H1 (cell line): Measurements from ENCODE around the gene NCAPG. TPM values are rescaled to one million over a fixed set of nuclear protein-coding genes. Genes with fewer than 3 reads are reported as not detected.

ENCODE experiments used
- CTCF ChIA-PET: fragments of 300-600 bp; sonication (Branson Sonifier 250); formaldehyde crosslinking; loops from one replicate; lab custom pipeline; 2021; ENCODE audit not compliant: partially characterized antibody; lab: Charles Lee
- POLR2A ChIA-PET: fragments of 300-600 bp; sonication (Branson Sonifier 250); formaldehyde crosslinking; loops from one replicate; lab custom pipeline; 2021; ENCODE audit warnings: inconsistent platforms; ENCODE audit not compliant: partially characterized antibody; lab: Charles Lee
- DNase-seq, 2 experiments: peaks; one replicate each; pipeline versions ENCODE4 v3.0.0 to v3.0.0-alpha.2; 2010 to 2022; ENCODE audit warnings: low spot score in 2 of 2, low read depth in 1 of 2, mixed read lengths in 1 of 2
- FAIRE-seq: peaks from 2 replicates; lab custom pipeline; 2011; peaks lifted over from hg19 to GRCh38; lab: Jason Lieb, UNC
- H2AFZ ChIP-seq: 2 replicates; pipeline ENCODE4 v1.8.1; 2012; ENCODE audit warnings: low read length, inconsistent platforms
- H2AK5ac ChIP-seq: 2 replicates; pipeline ENCODE4 v1.6.1; 2013; ENCODE audit warnings: low read depth, low read length
- H2BK120ac ChIP-seq: replicated peaks from 2 replicates; pipeline ENCODE3; 2013; ENCODE audit warnings: low read depth, low read length, inconsistent platforms
- H2BK12ac ChIP-seq: 2 replicates; pipeline ENCODE4 v1.6.1; 2013; ENCODE audit warnings: low read depth, low read length
- H2BK15ac ChIP-seq: 2 replicates; pipeline ENCODE4 v1.6.1; 2013; ENCODE audit warnings: low read length
- H2BK20ac ChIP-seq: 2 replicates; pipeline ENCODE4 v1.6.1; 2013; ENCODE audit warnings: low read length
- H2BK5ac ChIP-seq: 2 replicates; pipeline ENCODE4 v1.6.1; 2013; ENCODE audit warnings: low read depth, low read length
- H3K14ac ChIP-seq: 2 replicates; pipeline ENCODE4 v1.6.1; 2013; ENCODE audit warnings: inconsistent platforms; ENCODE audit not compliant: insufficient read length
- H3K18ac ChIP-seq: 2 replicates; pipeline ENCODE4 v1.6.1; 2013; ENCODE audit warnings: low read length; ENCODE audit errors: extremely low read depth
- H3K23ac ChIP-seq: 2 replicates; pipeline ENCODE4 v1.6.1; 2013; ENCODE audit warnings: inconsistent platforms; ENCODE audit not compliant: insufficient read length
- H3K23me2 ChIP-seq: 2 replicates; pipeline ENCODE4 v1.6.1; 2013; ENCODE audit warnings: low read depth, low read length
- H3K27ac ChIP-seq: 2 replicates; pipeline ENCODE4 v1.6.1; 2011; ENCODE audit warnings: low read depth, low read length, inconsistent platforms
- H3K27me3 ChIP-seq, 4 experiments: replicated peaks in 1 of 4; 1 replicate in 1 of 4; 2 replicates in 3 of 4; pipeline versions ENCODE4 v1.6.1 to v1.8.1; 2011 to 2013; ENCODE audit warnings: low read length in 3 of 4, mild to moderate bottlenecking in 3 of 4, inconsistent platforms in 2 of 4, mixed read lengths in 2 of 4, moderate library complexity in 1 of 4; ENCODE audit not compliant: control insufficient read depth in 3 of 4, insufficient read depth in 3 of 4; ENCODE audit errors: extremely low read depth in 1 of 4
- H3K36me3 ChIP-seq, 4 experiments: 2 replicates each; pipeline versions ENCODE4 v1.6.1 to v1.8.1; 2011 to 2013; ENCODE audit warnings: mild to moderate bottlenecking in 4 of 4, low read length in 3 of 4, moderate library complexity in 2 of 4, control low read depth in 1 of 4, inconsistent platforms in 1 of 4; ENCODE audit not compliant: insufficient read depth in 4 of 4, control insufficient read depth in 2 of 4
- H3K4ac ChIP-seq: replicated peaks from 2 replicates; pipeline ENCODE3; 2013; ENCODE audit warnings: low read length, low read depth, mixed read lengths, inconsistent platforms; ENCODE audit not compliant: insufficient read length
- H3K4me1 ChIP-seq, 4 experiments: replicated peaks in 1 of 4; 1 replicate in 1 of 4; 2 replicates in 3 of 4; pipeline versions ENCODE4 v1.6.1 to v1.8.1; 2011 to 2013; ENCODE audit warnings: low read length in 3 of 4, inconsistent platforms in 2 of 4, mixed read lengths in 1 of 4; ENCODE audit not compliant: insufficient read depth in 4 of 4, control insufficient read depth in 3 of 4
- H3K4me2 ChIP-seq, 2 experiments: 2 replicates each; pipeline versions ENCODE4 v1.6.1 to v1.8.1; 2011 to 2013; ENCODE audit warnings: low read depth in 2 of 2, low read length in 2 of 2, control low read depth in 1 of 2, inconsistent platforms in 1 of 2, mild to moderate bottlenecking in 1 of 2; ENCODE audit not compliant: insufficient read depth in 1 of 2
- H3K4me3 ChIP-seq, 4 experiments: fragments of 200-600, 300-600 bp in 1 of 4; sonication (generic), shearing (Covaris generic), sonication (Bioruptor Twin) in 1 of 4; 2 replicates each; pipeline versions ENCODE4 v1.5.1 to v1.8.1; 2011 to 2016; ENCODE audit warnings: low read length in 4 of 4, low read depth in 3 of 4, control low read depth in 2 of 4, inconsistent platforms in 2 of 4, mild to moderate bottlenecking in 2 of 4, mixed read lengths in 1 of 4, moderate library complexity in 1 of 4; ENCODE audit not compliant: insufficient read depth in 2 of 4; ENCODE audit errors: extremely low read depth in 1 of 4
- H3K56ac ChIP-seq: replicated peaks from 2 replicates; pipeline ENCODE3; 2013; ENCODE audit warnings: low read depth, mild to moderate bottlenecking, mixed read lengths, low read length, inconsistent platforms; ENCODE audit not compliant: insufficient read length
- H3K79me1 ChIP-seq: 2 replicates; pipeline ENCODE4 v1.6.1; 2013; ENCODE audit warnings: low read depth, low read length, control low read depth
- H3K79me2 ChIP-seq, 2 experiments: 2 replicates each; pipeline versions ENCODE4 v1.6.1 to v1.8.1; 2012 to 2013; ENCODE audit warnings: low read length in 2 of 2, mild to moderate bottlenecking in 2 of 2, inconsistent platforms in 1 of 2; ENCODE audit not compliant: insufficient read depth in 2 of 2, control insufficient read depth in 1 of 2
- H3K9ac ChIP-seq, 4 experiments: replicated peaks in 1 of 4; 1 replicate in 1 of 4; 2 replicates in 3 of 4; pipeline versions ENCODE4 v1.6.1 to v1.8.1; 2011 to 2013; ENCODE audit warnings: low read depth in 3 of 4, low read length in 3 of 4, control low read depth in 2 of 4, mild to moderate bottlenecking in 2 of 4, moderate library complexity in 2 of 4, inconsistent platforms in 1 of 4; ENCODE audit errors: extremely low read depth in 1 of 4
- H3K9me3 ChIP-seq, 2 experiments: 2 replicates each; pipeline versions ENCODE4 v1.6.1 to v1.8.1; 2012 to 2013; ENCODE audit warnings: mild to moderate bottlenecking in 2 of 2, moderate library complexity in 2 of 2, control low read depth in 1 of 2, inconsistent platforms in 1 of 2, low read depth in 1 of 2, low read length in 1 of 2, mixed read lengths in 1 of 2; ENCODE audit not compliant: insufficient read depth in 2 of 2
- H4K20me1 ChIP-seq, 2 experiments: replicated peaks in 1 of 2; 2 replicates each; pipeline versions ENCODE3 to v1.8.1; 2011 to 2013; ENCODE audit warnings: inconsistent platforms in 2 of 2, low read length in 2 of 2, mild to moderate bottlenecking in 1 of 2; ENCODE audit not compliant: insufficient read depth in 2 of 2, control insufficient read depth in 1 of 2
- H4K5ac ChIP-seq: 2 replicates; pipeline ENCODE4 v1.6.1; 2013; ENCODE audit warnings: low read length, low read depth, mixed read lengths, inconsistent platforms; ENCODE audit not compliant: insufficient read length
- H4K8ac ChIP-seq: 2 replicates; pipeline ENCODE4 v1.8.0; 2013; ENCODE audit warnings: mild to moderate bottlenecking, moderate library complexity, low read length, inconsistent platforms; ENCODE audit not compliant: insufficient read depth; ENCODE audit errors: extremely low read depth
- H4K91ac ChIP-seq: replicated peaks from 2 replicates; pipeline ENCODE3; 2013; ENCODE audit warnings: low read length, mixed read lengths, inconsistent platforms; ENCODE audit not compliant: insufficient read length
- BCL11A ChIP-seq, 2 experiments: IDR thresholded peaks; one replicate each; pipeline ENCODE4 v1.6.1; 2011; ENCODE audit warnings: low read depth in 2 of 2, low read length in 2 of 2, mild to moderate bottlenecking in 2 of 2
- CBX5 ChIP-seq: fragments of 300-800, 300-1000 bp; sonication (generic); IDR thresholded peaks from 2 replicates; pipeline ENCODE4 v1.7.1; 2016; ENCODE audit warnings: antibody characterized with exemption, low read length, low read depth
- CTBP2 ChIP-seq: IDR thresholded peaks from 2 replicates; pipeline ENCODE4 v1.7.0; 2011; ENCODE audit warnings: borderline replicate concordance, mild to moderate bottlenecking, moderate library complexity, mixed read lengths, low read length; ENCODE audit not compliant: insufficient read depth, insufficient read length
- EP300 ChIP-seq, 2 experiments: IDR thresholded peaks; 1 replicate in 1 of 2; 2 replicates in 1 of 2; pipeline ENCODE4 v1.6.1; 2011 to 2012; ENCODE audit warnings: low read depth in 2 of 2, low read length in 2 of 2, mild to moderate bottlenecking in 2 of 2, borderline replicate concordance in 1 of 2, inconsistent platforms in 1 of 2, moderate library complexity in 1 of 2
- FOSL1 ChIP-seq: IDR thresholded peaks from 2 replicates; pipeline ENCODE4 v1.6.1; 2011; ENCODE audit warnings: mild to moderate bottlenecking, low read depth, low read length, moderate library complexity; ENCODE audit not compliant: insufficient read depth
- PHF8 ChIP-seq: fragments of 200-600 bp; sonication (generic); conservative IDR thresholded peaks from 2 replicates; pipeline ENCODE4 v1.7.1; 2012; ENCODE audit warnings: low read depth, mild to moderate bottlenecking, inconsistent platforms, low read length, moderate library complexity
- POU5F1 ChIP-seq: IDR thresholded peaks from 2 replicates; pipeline ENCODE4 v1.6.1; 2011; ENCODE audit warnings: low read depth, mild to moderate bottlenecking, low read length, moderate library complexity
- RAD21 ChIP-seq, 2 experiments: IDR thresholded peaks in 1 of 2; conservative IDR thresholded peaks in 1 of 2; 2 replicates each; pipeline ENCODE4 v1.6.1; 2011; ENCODE audit warnings: low read depth in 2 of 2, low read length in 2 of 2, improper control_type of control experiment in 1 of 2, inconsistent platforms in 1 of 2, mild to moderate bottlenecking in 1 of 2, moderate library complexity in 1 of 2
- RFX5 ChIP-seq: IDR thresholded peaks from 2 replicates; pipeline ENCODE4 v1.6.1; 2011; ENCODE audit warnings: low read depth, low read length, improper control_type of control experiment, borderline replicate concordance
- SAP30 ChIP-seq: fragments of 300-600 bp; sonication (generic); IDR thresholded peaks from 2 replicates; pipeline ENCODE4 v1.7.1; 2012; ENCODE audit warnings: low read length, moderate library complexity, mild to moderate bottlenecking, inconsistent platforms; ENCODE audit not compliant: insufficient read depth, insufficient replicate concordance
- SP4 ChIP-seq: IDR thresholded peaks from 2 replicates; pipeline ENCODE4 v1.6.1; 2012; ENCODE audit warnings: low read length, inconsistent platforms
- TCF12 ChIP-seq: IDR thresholded peaks from 2 replicates; pipeline ENCODE4 v1.6.1; 2011; ENCODE audit warnings: low read depth, mild to moderate bottlenecking, low read length
- YY1 ChIP-seq: IDR thresholded peaks from 2 replicates; pipeline ENCODE4 v1.6.1; 2011; ENCODE audit warnings: low read depth, mild to moderate bottlenecking, low read length
- ZNF274 ChIP-seq: IDR thresholded peaks from 2 replicates; pipeline ENCODE4 v1.7.0; 2012; ENCODE audit warnings: low read length, borderline replicate concordance; ENCODE audit errors: extremely low read depth
- WGBS, 2 experiments: shearing (Covaris generic) in 1 of 2; methylation state at CpG; one replicate each; pipeline versions ENCODE4 v1.1.6 to v1.1.7; 2013 to 2015; ENCODE audit warnings: low lambda C conversion rate in 2 of 2, mixed read lengths in 2 of 2, inconsistent platforms in 1 of 2, low coverage in 1 of 2, missing lambda C conversion rate in 1 of 2; ENCODE audit not compliant: insufficient replicate concordance in 2 of 2, insufficient coverage in 1 of 2, insufficient read length in 1 of 2; ENCODE audit errors: extremely low coverage in 1 of 2, missing lambda C conversion rate in 1 of 2; 5-methylcytosine and 5-hydroxymethylcytosine counted together
- polyA plus RNA-seq, 7 experiments: library from polyadenylated mRNA; depleted of rRNA in 3 of 7; stranded (reverse) in 5 of 7; unstranded in 2 of 7; fragments of >200 nt in 5 of 7; fragments of 200-250 nt in 2 of 7; gene quantifications; 1 replicate in 5 of 7; 2 replicates in 1 of 7; 4 replicates in 1 of 7; pipeline versions ENCODE4 v1.2.1 to v1.2.3, GENCODE V29; 2011 to 2013; ENCODE audit warnings: missing spikeins in 2 of 7, mixed read lengths in 2 of 7
- total RNA-seq: library from RNA; stranded (reverse); fragmentation: NEBNext Ultra II Directional; extraction: Animal tissue kit (Norgen Biotek cat#: 25700); gene quantifications from 2 replicates; pipeline ENCODE4 v1.2.1, GENCODE V29; 2021

NCAPG gene
- total and polyA plus RNA-seq, 2 of the 8 experiments (the other 6 are each of a cell fraction or from before 2014, with no cell fraction given) = 12.9 to 52.3 TPM

DNA sequence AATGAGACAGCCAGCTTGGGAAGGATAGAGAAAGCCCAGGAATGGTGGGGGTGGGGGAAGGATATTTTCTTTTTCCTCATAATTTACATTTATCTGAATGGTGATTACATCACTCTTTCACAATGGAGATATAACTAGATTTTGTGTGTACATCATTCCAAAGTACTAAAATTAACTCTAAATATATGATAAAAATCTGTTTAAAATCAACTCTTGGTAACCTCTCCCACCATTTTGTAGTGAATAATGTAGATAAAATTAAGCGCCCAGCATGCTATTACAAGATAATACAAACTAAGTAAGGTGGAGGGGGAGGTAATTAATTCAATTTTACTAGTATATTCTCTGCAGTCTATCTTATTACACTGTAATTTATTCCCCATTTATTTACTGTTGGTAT is 78.9 kb downstream of the NCAPG start:
- Histone ChIP-seq H2AK5ac (no peak overlapping the region), H3K27ac (no peak overlapping the region), H4K20me1 (no peaks in the 10 kb centered on the region), H3K9ac (no peak overlapping the region), H3K4ac (no peak overlapping the region), H2BK12ac (no peak overlapping the region), H3K23me2 (no peaks in the 10 kb centered on the region), H3K4me3 (peak overlapping the region in 1 of 4 experiments; percentile 0; a peak in 1 of 8 replicates), H4K8ac (no peak overlapping the region), H2BK20ac (no peak overlapping the region), H4K91ac (no peak overlapping the region), H4K5ac (no peak overlapping the region), H3K18ac (no peak overlapping the region), H3K79me2 (no peaks in the 10 kb centered on the region), H3K4me2 (no peak overlapping the region; a peak in 1 of 4 replicates), H3K27me3 (no peaks in the 10 kb centered on the region), H2BK15ac (no peak overlapping the region), H3K14ac (no peak overlapping the region), H3K23ac (no peak overlapping the region), H3K9me3 (no peaks in the 10 kb centered on the region), H2AFZ (no peak overlapping the region), H3K4me1 (peaks cover 0 to 6% (median 2%) of the 10 kb centered on the region in 4 experiments; a peak in 2 of 7 replicates), H3K79me1 (no peaks in the 10 kb centered on the region), H3K36me3 (no peaks in the 10 kb centered on the region; a peak in 1 of 8 replicates), H2BK120ac (no peak overlapping the region), H3K56ac (no peak overlapping the region), H2BK5ac (no peak overlapping the region)
- POLR2A ChIA-PET = no interaction called here
- 71% methylated on average over 1 of the region's 1 CpG; no CpG with 5 or more reads in 1 of the 2 experiments for WGBS, 2 experiments
- DNase-seq = no peak
- no peak for FAIRE-seq
- CTCF ChIA-PET = interaction anchor here (0.6 kb wide), 1 partner anchor 1350 kb away, joined by 3 read pairs; no protein-coding TSS in a partner anchor
- no peak for TF ChIP-seq EP300 (IDR thresholded peaks at IDR 0.05; ENCODE audit: borderline replicate concordance in 1 of 2, low read depth in 2 of 2, low read length in 2 of 2)
- TF ChIP-seq SP4 = no peak
- TF ChIP-seq FOSL1 = no peak
- no peak for TF ChIP-seq ZNF274
- no peak for TF ChIP-seq BCL11A (IDR thresholded peaks at IDR 0.05; ENCODE audit: low read depth in 2 of 2, low read length in 2 of 2)
- no peak for TF ChIP-seq PHF8
- no peak for TF ChIP-seq RFX5
- TF ChIP-seq CTBP2 = no peak
- no peak for TF ChIP-seq TCF12
- no peak for TF ChIP-seq RAD21 (IDR thresholded peaks at IDR 0.05 in 1 of 2, conservative IDR thresholded peaks at IDR 0.05 in 1 of 2; ENCODE audit: low read depth in 2 of 2, low read length in 2 of 2)
- no peak for TF ChIP-seq POU5F1
- no peak for TF ChIP-seq SAP30
- no peak for TF ChIP-seq YY1
- no peak for TF ChIP-seq CBX5
